DND-41 (cell line): ENCODE measurements around the gene ARHGEF38.

Source experiments
- EZH2 ChIP-seq: IDR thresholded peaks from 3 replicates; pipeline ENCODE4 v1.6.1; 2012; ENCODE audit warnings: borderline replicate concordance, low read depth, mild to moderate bottlenecking, moderate library complexity, low read length, inconsistent platforms; ENCODE audit not compliant: severe bottlenecking
- TF ChIP-seq, protein P1 (sequence below): IDR thresholded peaks from 2 replicates; pipeline ENCODE4 v1.5.1; 2012; ENCODE audit warnings: borderline replicate concordance, low read length, moderate library complexity, mild to moderate bottlenecking; ENCODE audit not compliant: poor library complexity, severe bottlenecking; ENCODE audit errors: extremely low read depth

- no peak for TF ChIP-seq EZH2
- TF ChIP-seq, protein P1, sequence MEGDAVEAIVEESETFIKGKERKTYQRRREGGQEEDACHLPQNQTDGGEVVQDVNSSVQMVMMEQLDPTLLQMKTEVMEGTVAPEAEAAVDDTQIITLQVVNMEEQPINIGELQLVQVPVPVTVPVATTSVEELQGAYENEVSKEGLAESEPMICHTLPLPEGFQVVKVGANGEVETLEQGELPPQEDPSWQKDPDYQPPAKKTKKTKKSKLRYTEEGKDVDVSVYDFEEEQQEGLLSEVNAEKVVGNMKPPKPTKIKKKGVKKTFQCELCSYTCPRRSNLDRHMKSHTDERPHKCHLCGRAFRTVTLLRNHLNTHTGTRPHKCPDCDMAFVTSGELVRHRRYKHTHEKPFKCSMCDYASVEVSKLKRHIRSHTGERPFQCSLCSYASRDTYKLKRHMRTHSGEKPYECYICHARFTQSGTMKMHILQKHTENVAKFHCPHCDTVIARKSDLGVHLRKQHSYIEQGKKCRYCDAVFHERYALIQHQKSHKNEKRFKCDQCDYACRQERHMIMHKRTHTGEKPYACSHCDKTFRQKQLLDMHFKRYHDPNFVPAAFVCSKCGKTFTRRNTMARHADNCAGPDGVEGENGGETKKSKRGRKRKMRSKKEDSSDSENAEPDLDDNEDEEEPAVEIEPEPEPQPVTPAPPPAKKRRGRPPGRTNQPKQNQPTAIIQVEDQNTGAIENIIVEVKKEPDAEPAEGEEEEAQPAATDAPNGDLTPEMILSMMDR, result no peak
Measured at GRCh38 chr4:105560421-105560848, 8.0 kb downstream of the ARHGEF38 start.
